ENCODE measurements around the gene WDR41.

The WDR41 gene

DNA sequence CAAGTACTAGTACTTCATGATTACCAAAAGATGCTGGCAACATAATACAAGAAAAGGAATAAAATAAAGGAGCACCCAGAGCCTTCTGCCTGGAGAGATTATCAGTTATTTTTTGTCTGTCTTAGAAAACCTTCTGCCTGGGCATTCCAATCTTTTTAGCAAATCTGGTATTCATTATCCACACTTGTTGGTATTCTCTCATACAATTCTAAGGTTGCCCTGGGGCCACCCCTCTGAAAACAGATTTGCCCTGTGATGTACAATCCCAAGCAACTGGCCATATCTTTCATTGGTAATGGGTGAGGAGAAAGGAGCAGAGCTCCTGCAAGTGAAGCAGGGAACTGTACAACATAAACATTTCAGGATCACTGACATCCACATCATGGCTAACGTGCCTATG is 47.8 kb downstream of the WDR41 start:
- no peak for DNase-seq

DNA sequence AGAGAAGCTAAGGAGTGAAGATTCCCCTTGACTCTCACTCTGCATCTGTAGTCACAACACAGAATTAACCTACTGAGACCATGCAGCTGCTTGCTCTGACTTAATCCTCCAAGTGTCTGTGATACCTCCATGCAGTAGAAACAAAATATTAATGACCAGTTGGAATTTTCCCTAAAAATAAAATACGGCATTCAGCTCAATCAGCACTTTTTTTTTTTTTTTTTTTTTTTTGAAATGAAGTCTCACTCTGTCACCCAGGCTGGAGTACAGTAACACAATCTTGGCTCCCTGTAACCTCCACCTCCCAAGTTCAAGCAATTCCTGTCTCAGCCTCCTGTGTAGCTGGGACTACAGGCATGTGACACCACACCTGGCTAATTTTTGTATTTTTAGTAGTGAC is 48.4 kb downstream of the WDR41 start:
- DNase-seq, result no peak

DNA sequence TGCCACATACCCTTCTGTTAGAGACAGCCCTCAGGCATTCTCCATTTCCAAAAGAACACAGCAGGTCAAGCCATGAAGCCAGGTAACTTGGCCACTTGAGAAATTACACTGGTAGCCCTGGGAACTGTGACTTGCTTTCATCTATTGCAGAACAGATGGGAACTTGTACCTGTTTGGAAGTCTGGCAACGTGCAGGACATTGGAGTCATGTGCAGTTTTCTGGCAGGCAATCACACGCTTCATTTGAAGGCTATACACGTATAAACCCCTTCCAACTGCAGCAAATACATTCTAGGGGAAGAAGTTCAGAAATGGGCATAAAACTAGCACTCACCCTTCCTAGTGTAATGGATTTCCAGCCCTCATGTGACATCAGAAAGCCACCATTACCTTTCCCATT is 54.0 kb downstream of the WDR41 start:
- DNase-seq, result no peak

GRCh38 chr5:77437194-77437593 is 54.9 kb downstream of the WDR41 start:
- no peak for DNase-seq

DNA sequence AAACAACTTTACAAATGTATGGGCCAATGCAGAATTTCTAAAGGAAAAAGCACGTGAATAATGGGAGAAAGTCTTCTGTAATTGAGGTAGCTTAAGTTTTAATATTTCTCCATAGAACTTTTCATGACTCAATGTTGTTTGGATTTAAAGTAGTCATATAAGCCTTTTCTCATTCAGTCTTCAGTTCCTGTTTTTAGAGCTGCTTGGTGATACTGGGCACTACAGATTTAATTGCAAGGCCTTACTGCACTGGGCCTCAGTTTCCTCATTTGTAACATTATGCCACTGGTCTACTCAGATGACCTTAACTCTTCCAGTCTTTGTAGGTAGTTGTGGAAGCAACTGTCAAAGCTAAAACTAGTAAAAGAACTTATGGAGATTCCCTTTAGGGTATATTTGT is 60.4 kb downstream of the WDR41 start:
- DNase-seq, result peak; percentile 24

- no peak for DNase-seq
Observed at GRCh38 chr5:77431286-77431685, 60.8 kb downstream of the WDR41 start.

DNA sequence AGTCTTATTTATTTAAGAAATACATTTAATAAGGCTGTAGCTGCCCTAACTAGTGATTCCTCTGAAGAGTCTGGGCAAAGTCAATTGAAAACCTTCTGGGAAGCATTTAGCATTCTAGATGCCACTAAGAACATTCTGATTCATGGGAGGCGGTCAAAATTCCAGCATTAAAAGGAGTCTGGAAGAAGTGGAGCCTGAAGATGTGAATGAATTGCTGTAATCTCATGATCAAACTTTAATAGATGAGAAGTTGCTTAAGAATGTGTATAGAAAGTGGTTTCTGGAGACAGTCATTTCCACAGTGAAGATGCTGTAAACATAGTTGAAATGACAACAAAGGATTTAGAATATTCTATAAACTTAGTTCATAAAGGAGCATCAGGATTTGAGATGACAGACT is 61.4 kb downstream of the WDR41 start:
- DNase-seq, result no peak

GRCh38 chr5:77428526-77428925 is 63.6 kb downstream of the WDR41 start:
- DNase-seq, result no peak

GRCh38 chr5:77427998-77428397 is 64.1 kb downstream of the WDR41 start:
- no peak for DNase-seq

DNA sequence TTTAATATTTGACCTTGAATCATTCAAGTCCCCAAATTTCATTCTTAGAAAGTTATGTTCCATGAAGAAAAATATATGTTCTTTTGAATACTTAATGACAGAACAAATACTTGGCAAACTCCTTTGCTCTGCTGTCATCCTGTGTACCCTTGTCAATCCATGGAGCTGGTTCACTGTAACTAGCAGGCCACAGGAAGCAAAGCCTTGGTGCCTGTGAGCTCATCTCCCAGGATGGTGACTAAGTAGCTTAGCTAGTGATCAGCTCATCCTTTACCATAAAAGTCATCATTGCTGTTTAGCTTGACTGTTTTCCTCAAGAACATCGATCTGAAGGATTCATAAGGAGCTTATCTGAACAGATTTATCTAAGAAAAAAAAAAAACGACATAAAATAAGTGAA is 65.4 kb downstream of the WDR41 start:
- DNase-seq, result no peak

- no peak for DNase-seq
Observed at GRCh38 chr5:77425998-77426659, 66.0 kb downstream of the WDR41 start.

DNA sequence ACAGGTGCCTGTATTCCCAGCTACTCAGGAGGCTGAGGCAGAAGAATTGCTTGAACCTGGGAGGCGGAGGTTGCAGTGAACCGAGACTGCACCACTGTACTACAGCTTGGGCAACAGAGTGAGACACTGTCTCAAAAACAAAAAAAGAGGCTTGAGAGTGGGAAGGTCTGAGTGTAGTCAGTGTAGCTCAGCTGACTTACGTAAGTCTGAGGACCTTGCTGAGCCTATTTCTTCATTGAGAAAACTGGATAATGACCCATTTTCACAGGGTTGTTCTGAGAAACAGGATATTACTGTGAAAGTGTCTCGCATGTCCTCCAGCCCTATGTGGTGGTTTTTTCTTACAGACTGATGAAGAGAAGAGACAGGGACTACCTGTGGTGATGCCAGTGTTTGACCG is 66.7 kb downstream of the WDR41 start:
- no peak for DNase-seq

- no peak for DNase-seq
Observed at GRCh38 chr5:77424921-77425320, 67.2 kb downstream of the WDR41 start.

DNA sequence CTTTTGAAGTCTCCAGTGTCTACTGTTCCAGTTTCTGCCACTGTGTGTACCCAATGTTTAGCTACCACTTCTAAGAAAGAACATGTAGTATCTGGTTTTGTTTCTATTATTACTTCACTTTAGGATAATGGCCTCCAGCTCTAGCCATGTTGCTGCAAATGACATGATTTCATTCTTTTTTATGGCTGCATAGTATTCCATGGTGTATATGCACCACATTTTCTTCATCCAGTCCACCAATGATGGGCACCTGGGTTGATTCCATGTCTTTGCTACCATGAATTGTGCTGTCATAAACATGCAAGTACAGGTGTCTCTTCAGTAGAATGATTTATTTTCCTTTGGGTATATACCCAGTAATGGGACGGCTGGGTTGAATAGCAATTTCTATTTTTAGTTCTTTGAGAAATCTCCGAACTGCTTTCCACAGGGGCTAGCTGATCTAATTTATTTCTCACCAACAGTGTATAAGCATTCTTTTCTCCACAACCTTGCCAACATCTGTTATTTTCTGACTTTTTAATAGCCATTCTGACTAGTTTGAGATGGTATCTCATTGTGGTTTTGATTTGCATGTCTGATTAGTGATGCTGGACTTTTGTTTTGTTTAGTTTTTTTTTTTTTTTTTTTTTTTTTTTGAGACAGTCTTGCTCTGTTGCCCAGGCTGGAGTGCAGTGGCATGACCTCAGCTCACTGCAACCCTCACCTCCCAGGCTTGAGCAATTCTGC is 68.9 kb downstream of the WDR41 start:
- DNase-seq, result no peak

GRCh38 chr5:77420940-77421339 is 71.2 kb downstream of the WDR41 start:
- no peak for DNase-seq

DNA sequence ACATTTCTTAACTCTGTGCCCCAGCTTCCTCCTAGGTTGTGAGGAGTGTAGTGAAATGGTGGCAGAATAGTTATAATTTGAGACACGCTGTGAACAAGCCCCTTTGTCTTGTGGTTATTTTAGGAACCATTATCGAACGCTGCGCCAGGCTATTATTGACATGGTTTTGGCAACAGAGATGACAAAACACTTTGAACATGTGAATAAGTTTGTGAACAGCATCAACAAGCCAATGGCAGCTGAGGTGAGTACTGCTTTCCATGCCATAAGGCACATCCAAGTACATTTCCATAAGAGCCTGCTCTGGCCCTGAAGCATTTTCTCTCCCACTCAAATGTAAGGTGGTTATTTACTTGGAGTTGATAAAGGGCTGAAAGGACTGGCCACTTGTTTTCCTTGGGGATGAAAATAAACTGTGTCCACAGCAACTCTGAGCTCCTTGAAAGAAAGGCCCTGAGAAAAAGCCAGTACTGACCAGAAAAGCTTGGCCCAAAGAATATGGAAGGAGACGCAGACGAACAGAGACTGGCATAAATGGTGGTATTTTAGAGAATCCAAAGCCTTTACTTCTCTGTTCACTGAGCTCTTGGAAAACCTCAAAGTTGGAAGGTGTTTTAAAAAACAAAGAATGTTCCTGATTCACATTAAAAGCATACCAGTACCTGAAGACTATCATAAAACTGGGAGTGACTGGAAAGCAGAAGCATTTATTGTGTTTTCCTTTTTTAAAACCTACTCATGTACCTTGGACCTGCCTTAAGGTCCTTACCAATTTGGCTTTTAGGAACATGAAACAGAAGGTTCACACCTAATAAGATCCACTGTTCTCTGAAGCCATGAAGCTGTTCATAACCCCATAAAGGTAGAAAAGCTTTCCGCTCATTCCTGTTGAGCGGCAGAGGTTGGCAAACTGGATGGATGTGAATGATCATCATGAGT is 72.2 kb downstream of the WDR41 start:
- no peak for DNase-seq

DNA sequence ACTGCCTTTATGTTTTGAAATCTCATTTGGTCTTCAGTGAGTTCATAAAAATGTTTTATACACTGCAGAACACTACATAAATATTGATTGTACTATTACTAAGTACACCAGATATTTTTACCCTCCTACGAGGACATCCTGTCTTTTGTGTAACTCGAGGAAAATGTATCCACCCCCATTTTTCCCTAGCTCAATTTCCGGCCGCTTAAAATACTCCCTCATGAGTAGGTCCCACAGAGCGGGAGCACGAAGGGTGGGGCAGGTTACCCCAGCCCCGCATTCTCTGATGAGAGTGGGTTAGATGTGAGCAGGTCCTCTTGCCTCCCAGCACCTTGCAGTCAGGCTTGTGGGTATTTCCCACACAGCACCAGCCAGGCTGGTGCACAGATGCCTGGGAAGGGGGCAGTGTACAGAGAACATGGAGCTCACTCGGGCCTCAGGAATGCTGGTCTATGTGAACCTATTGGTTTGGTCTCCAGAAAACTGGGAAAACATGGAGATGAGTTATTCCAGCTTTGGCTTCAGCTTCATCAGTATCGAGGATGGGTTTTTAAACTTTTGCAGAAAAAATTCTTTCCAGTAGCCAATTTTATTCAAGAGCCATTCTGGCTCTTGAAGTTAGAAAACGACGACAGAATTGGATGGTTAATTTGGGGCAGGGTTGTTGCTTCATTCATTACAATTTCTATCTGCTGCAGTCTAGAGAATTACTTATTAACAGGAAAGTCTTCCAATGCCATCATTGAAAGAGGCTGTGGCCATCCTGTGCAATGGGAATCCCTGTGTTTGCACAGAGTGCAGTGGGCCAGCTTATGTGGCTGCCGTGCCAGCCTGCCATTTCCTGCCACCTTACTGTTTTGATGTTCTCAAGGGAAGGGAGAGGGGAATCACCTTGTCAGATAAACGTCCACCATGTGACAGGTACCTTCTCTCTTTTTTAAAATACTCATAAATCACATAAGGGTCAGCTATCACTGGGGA is 73.2 kb downstream of the WDR41 start:
- no peak for DNase-seq

- DNase-seq, result no peak
Observed at GRCh38 chr5:77418162-77418561, 74.0 kb downstream of the WDR41 start.

GRCh38 chr5:77413049-77413448 is 79.1 kb downstream of the WDR41 start:
- no peak for DNase-seq

DNA sequence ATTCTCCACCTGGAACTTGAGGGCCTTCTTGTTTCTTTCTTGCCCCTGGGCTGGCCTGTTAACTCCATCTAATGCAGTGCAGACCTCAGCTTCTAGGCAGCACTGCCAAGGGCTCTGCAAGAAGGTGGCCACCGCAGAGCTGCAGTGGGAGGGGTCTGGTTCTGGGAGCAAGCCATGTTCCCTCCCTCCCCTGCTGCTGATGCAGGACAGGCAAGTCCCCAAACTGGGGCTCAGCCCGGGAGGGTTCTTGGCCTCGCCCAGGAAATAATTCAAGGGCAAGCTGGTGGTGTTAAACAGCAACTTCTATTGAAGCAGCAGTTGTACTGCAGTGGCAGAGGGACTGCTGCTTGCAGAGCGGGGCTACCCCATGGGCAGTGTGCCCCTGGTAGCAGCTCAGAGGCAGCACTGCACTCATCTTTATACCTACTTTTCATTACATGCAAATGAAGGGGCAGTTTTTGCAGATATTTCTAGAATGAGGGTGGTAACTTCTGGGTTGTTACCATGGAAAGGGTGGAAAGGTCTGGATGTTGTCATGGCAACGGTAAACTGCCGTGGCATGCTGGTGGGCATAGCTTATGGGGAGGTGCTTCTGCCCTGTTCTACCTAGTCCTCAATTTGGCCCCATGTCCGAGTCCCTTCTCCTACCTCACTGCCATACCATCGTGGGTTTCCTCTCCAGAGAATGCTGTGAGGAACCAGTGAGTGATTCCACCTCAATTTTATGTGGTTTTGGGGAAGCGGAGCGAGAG is 82.1 kb downstream of the WDR41 start:
- no peak for DNase-seq

DNA sequence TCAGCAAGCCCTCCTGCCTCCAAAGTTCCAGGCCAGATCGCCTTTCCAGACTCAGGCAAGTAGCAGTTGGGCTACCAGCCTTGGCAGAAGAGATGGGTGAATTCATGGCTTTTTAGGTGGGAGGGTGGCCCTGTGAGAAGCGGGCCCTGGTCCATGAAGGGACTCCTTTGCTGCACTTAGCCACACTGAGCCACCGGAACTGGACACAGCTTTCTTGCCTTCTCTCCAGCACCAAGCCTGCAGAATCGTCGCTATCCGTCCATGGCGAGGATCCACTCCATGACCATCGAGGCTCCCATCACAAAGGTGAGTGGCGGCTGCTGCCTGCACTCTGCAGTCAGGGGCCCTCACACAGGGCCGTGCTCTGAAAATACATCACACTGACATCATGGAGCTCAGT is 85.0 kb downstream of the WDR41 start:
- DNase-seq, result no peak

GRCh38 chr5:77402796-77403195 is 89.3 kb downstream of the WDR41 start:
- no peak for DNase-seq
